Astrocyte of the cerebellum (primary cell): ENCODE data around the gene ZNF76.

Experiments
- DNase-seq: peaks from one replicate; pipeline ENCODE4 v3.0.0-alpha.2; 2011; ENCODE audit warnings: low read depth
- H3K4me3 ChIP-seq: 2 replicates; pipeline ENCODE4 v1.5.1; 2011; ENCODE audit warnings: mild to moderate bottlenecking, low read depth, low read length, moderate library complexity
- CTCF ChIP-seq: IDR thresholded peaks from 2 replicates; pipeline ENCODE4 v1.5.1; 2012; ENCODE audit warnings: low read length, low read depth, moderate library complexity, mild to moderate bottlenecking; ENCODE audit errors: missing control alignments
- in situ Hi-C: cut with HindIII; loops from 2 replicates; pipeline ENCODE4 v1.10.0; 2017; ENCODE audit warnings: low sequenced_read_pairs

Gene ZNF76

DNA sequence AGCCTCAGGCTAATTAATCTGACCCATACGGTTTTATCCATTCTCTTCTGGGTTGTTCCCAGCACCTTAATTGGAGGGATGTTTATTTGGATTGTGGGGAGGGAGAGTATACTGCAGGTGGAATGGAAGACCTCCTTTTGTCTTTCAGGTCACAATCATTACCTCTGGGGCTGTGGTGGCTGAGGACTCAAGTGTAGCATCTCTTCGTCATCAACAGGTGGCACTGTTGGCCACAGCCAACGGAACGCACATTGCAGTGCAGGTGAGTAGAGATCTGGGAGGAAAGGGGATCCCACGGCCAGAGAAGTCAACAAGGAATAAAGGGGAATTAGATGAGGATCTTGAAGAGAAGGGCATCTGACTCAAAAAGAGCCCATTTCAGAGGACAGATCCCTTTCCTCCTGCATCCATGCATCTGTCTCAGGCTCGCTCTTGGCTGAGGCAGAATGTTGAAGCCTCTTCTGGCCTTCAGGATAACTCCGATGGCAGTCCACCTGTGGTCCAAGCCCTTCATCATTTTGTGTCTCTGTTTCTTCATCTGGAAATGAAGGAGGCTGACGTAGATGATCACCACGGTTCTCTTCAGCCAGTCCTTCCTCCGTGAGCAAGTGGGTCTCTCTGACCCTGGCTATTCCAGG is 34.9 kb downstream of the ZNF76 start:
- in situ Hi-C loops: no loop called here
- no peak overlapping the region for H3K4me3 ChIP-seq
- peak; percentile 8 for DNase-seq
- peak; percentile 86 for TF ChIP-seq CTCF

- DNase-seq: no peak
- no peak overlapping the region for H3K4me3 ChIP-seq
- TF ChIP-seq CTCF: no peak
- in situ Hi-C loops: no loop called here
Observed at GRCh38 chr6:35295036-35295435, 35.5 kb downstream of the ZNF76 start.

DNA sequence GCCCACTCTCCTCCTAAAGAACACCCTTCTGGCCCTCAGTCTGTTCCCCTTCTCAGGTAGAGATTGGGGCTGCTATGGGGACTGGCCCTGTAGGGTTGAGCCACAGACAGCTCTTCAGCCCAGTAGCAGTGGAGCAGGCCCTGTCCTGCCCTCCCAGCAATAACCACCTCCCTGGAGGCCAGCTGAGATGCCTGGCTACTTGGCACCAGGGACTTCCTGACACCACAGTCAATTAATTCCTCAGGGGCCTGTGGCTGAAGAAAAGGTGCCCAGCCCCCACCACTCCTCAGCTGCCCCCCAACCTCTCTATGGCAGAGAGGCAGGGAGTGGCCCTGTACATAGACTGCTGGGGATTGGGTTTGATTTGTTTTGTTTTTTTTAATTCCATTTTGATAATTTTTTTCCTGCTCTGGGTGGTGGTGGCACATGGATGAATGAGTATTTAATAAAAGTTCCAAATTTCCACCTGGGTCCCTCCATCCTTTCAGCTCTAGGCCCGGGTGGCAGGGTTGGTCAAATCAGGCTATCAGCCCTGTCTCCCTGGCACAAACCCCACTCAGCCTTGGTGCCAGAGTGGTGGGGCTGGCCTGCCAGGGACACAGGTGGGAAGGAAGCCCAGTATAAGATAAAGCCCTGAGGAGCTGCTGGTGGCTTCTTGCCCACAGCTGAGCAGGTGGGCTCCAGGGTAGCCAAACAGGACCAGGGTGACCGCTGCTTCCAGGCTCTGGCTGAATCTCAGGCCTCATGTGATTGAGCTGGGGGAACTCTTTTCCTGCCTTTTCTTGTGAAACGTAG is 36.2 kb downstream of the ZNF76 start:
- H3K4me3 ChIP-seq: no peak overlapping the region
- in situ Hi-C loops: no loop called here
- TF ChIP-seq CTCF: no peak
- no peak for DNase-seq

- no peak for DNase-seq
- H3K4me3 ChIP-seq: no peak overlapping the region
- no peak for TF ChIP-seq CTCF
- in situ Hi-C loops: no loop called here
Observed at GRCh38 chr6:35296931-35297600, 37.5 kb downstream of the ZNF76 start.

DNA sequence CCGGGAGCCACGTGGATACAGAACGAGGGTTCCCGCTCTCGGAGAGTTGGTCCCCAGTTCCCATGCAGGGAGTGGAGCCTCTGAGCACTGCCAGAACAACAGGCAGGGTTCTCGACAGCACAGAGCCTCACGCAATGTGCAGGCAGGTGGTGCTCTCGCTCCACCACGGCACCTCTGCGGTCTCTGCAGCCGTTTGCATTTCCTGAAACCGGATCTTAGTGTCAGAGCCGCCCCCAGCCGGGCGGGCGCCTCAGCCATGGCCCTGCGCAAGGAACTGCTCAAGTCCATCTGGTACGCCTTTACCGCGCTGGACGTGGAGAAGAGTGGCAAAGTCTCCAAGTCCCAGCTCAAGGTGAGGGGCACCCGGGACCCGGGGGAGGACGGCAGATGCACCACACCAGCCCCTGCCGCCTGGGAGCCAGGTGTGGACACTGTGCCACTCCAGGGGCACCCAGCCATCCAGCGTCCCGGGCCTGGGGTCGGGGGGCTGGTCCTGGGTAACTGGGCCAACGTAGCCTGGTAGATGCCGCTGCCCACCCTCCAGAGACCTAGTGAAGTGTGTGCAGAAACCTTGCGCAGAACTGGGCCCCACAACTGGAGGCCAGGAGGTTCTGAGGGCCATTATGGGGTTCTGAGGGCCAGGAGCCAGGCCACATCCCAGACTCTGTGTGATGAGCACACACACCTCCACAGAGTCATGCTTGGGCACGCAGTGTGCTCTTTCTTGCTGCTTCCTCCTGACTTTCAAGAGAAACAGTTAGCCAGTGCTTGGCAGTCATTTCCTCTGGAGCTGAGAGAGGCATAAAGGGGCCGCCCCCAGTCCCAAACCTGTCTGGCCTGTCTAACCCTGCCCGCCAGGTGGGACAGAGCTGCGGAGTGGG is 38.3 kb downstream of the ZNF76 start, which contains the start of gene DEF6:
TSS of gene DEF6 (plus strand) at position 218 of the 881 bp plus-strand sequence. CDS start at position 257, 39 bp downstream.
- peak; percentile 50 for DNase-seq
- in situ Hi-C loops: no loop called here
- peak; percentile 74 for TF ChIP-seq CTCF
- H3K4me3 ChIP-seq: peak within 1 kb of the TSS; percentile 21
